ENCODE data around the gene ARSH.
"Not testable (repeated sequence)": the region's sequence is repeated elsewhere in the genome, so short reads cannot be mapped to it uniquely, and the experiment has no call there.

The ARSH gene
- 0 reads per million in 4 donors for total RNA-seq

GRCh38 chrX:3006495-3006894 lies at the start of gene ARSH:
ARSH (plus strand) TSS chrX:3006546; CDS start chrX:3006613, 67 bp downstream.
- no peak for DNase-seq

- DNase-seq, result no peak
Measured at GRCh38 chrX:2958199-2958598, 48.1 kb upstream of the ARSH start.

- DNase-seq, result no peak
Measured at GRCh38 chrX:2960861-2961515, 45.4 kb upstream of the ARSH start.

GRCh38 chrX:2962381-2962780 lies 44.0 kb upstream of the ARSH start:
- DNase-seq, result no peak

GRCh38 chrX:2963449-2963848 lies 42.9 kb upstream of the ARSH start:
- not testable (repeated sequence) for DNase-seq

- DNase-seq, result not testable (repeated sequence)
Measured at GRCh38 chrX:2963992-2964794, 42.2 kb upstream of the ARSH start.

GRCh38 chrX:2965965-2966364 lies 40.4 kb upstream of the ARSH start:
- DNase-seq, result peak in 1 of 5 donors; percentile 2

GRCh38 chrX:2967012-2967411 lies 39.3 kb upstream of the ARSH start:
- DNase-seq, result no peak

GRCh38 chrX:2967584-2967983 lies 38.8 kb upstream of the ARSH start:
- DNase-seq, result no peak

GRCh38 chrX:2967998-2968909 lies 38.1 kb upstream of the ARSH start:
- peak in 1 of 5 donors; percentile 34 for DNase-seq

- no peak for DNase-seq
Measured at GRCh38 chrX:2969021-2969420, 37.3 kb upstream of the ARSH start.

- DNase-seq, result no peak
Measured at GRCh38 chrX:2972391-2972790, 34.0 kb upstream of the ARSH start.

GRCh38 chrX:2974961-2975360 lies 31.4 kb upstream of the ARSH start:
- DNase-seq, result no peak

- not testable (repeated sequence) for DNase-seq
Measured at GRCh38 chrX:2978639-2979038, 27.7 kb upstream of the ARSH start.

- no peak for DNase-seq
Measured at GRCh38 chrX:2984342-2984741, 22.0 kb upstream of the ARSH start.

- no peak for DNase-seq
Measured at GRCh38 chrX:2989565-2989964, 16.8 kb upstream of the ARSH start.

- no peak for DNase-seq
Measured at GRCh38 chrX:3010532-3010931, 4.2 kb downstream of the ARSH start.

GRCh38 chrX:3017492-3017891 lies 11.1 kb downstream of the ARSH start:
- no peak for DNase-seq

GRCh38 chrX:3024176-3024575 lies 17.8 kb downstream of the ARSH start:
- no peak for DNase-seq

GRCh38 chrX:3026074-3026815 lies 19.9 kb downstream of the ARSH start:
- DNase-seq, result no peak

- DNase-seq, result no peak
Measured at GRCh38 chrX:3029129-3029528, 22.8 kb downstream of the ARSH start.

- no peak for DNase-seq
Measured at GRCh38 chrX:3037218-3037617, 30.9 kb downstream of the ARSH start.

Measured in T-helper 1 cell (primary cell).